Neural crest cell (in vitro differentiated cells): ENCODE results near the gene LRRC8E. TPM values are rescaled to one million over a fixed set of nuclear protein-coding genes. Genes with fewer than 3 reads are reported as not detected.
"Not testable (repeated sequence)": the region's sequence is repeated elsewhere in the genome, so short reads cannot be mapped to it uniquely, and the experiment has no call there.

Source experiments
- DNase-seq: peaks from one replicate; pipeline ENCODE4 v3.0.0; 2021; ENCODE audit warnings: low read depth, mixed read lengths, low spot score
- H3K27ac Mint-ChIP-seq: one replicate; pipeline ENCODE4 v1.8.0; 2021; ENCODE audit warnings: mild to moderate bottlenecking, mixed read lengths; ENCODE audit not compliant: unreplicated experiment
- H3K27me3 Mint-ChIP-seq: 2 replicates; pipeline ENCODE4 v1.8.0; 2021; ENCODE audit warnings: low read depth, mild to moderate bottlenecking, mixed read lengths
- H3K36me3 Mint-ChIP-seq: 2 replicates; pipeline ENCODE4 v1.8.0; 2021; ENCODE audit warnings: low read depth, mild to moderate bottlenecking, mixed read lengths
- H3K4me1 Mint-ChIP-seq: 2 replicates; pipeline ENCODE4 v1.8.0; 2021; ENCODE audit warnings: mixed read lengths
- H3K4me3 Mint-ChIP-seq: one replicate; pipeline ENCODE4 v1.8.0; 2021; ENCODE audit warnings: mild to moderate bottlenecking, mixed read lengths
- H3K9me3 Mint-ChIP-seq: 2 replicates; pipeline ENCODE4 v1.8.0; 2021; ENCODE audit warnings: mixed read lengths
- total RNA-seq: library from RNA; stranded (reverse); gene quantifications from 2 replicates; pipeline ENCODE4 v1.2.1, GENCODE V29; 2021
- TF ChIP-seq, protein P1 (sequence below): fragments of 200-600 bp; sonication (generic); conservative IDR thresholded peaks from 2 replicates; pipeline ENCODE4 v1.5.0; 2021; ENCODE audit warnings: antibody characterized with exemption, mild to moderate bottlenecking

The LRRC8E gene
- total RNA-seq, 1 donor from 2014 or later, result 0.51 TPM

DNA sequence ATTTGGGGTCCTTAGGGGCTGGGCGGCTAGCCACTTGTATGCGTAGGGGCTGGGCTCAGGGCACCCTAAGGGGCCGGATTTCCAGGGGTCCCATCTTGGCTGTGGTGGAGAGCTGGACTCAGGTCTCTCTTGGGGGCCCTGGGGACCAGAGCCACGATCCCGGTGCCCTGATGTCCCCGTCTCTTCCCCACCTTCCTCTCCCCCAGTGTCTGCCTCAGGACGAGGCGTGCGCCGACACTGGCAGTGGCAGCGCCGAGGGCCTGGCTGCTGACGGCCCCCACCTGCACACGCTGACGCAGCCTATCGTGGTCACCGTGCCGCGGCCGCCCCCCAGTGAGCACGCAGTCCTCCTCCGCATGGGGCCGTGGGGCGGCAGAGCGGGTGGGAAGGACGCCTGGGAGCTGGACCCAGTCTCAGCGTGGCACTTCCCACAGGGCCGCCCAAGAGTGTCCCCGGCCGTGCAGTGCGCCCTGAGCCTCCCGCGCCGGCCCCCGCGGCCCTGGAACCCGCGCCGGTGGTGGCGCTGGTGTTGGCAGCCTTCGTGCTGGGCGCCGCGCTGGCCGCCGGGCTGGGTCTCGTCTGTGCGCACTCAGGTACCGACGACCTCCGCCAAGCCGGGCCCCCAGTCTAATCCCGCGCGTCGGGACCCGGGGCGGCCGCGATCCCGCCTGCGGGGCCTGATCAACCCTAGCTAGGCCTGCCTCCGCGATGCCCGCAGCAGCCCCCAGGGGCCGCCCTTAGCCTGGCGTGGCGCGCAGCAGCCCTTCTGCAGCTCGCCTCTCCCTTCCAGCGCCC is 29.2 kb downstream of the LRRC8E start:
- peak overlapping the region; percentile 86 for H3K4me3 Mint-ChIP-seq
- TF ChIP-seq, protein P1, sequence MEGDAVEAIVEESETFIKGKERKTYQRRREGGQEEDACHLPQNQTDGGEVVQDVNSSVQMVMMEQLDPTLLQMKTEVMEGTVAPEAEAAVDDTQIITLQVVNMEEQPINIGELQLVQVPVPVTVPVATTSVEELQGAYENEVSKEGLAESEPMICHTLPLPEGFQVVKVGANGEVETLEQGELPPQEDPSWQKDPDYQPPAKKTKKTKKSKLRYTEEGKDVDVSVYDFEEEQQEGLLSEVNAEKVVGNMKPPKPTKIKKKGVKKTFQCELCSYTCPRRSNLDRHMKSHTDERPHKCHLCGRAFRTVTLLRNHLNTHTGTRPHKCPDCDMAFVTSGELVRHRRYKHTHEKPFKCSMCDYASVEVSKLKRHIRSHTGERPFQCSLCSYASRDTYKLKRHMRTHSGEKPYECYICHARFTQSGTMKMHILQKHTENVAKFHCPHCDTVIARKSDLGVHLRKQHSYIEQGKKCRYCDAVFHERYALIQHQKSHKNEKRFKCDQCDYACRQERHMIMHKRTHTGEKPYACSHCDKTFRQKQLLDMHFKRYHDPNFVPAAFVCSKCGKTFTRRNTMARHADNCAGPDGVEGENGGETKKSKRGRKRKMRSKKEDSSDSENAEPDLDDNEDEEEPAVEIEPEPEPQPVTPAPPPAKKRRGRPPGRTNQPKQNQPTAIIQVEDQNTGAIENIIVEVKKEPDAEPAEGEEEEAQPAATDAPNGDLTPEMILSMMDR, result peak; percentile 62
- H3K36me3 Mint-ChIP-seq, result no peaks in the 10 kb centered on the region
- no peaks in the 10 kb centered on the region for H3K9me3 Mint-ChIP-seq
- H3K27me3 Mint-ChIP-seq, result peaks cover 62% of the 10 kb centered on the region
- peak; percentile 58 for DNase-seq
- H3K4me1 Mint-ChIP-seq, result peaks cover 24% of the 10 kb centered on the region
- H3K27ac Mint-ChIP-seq, result no peak overlapping the region

DNA sequence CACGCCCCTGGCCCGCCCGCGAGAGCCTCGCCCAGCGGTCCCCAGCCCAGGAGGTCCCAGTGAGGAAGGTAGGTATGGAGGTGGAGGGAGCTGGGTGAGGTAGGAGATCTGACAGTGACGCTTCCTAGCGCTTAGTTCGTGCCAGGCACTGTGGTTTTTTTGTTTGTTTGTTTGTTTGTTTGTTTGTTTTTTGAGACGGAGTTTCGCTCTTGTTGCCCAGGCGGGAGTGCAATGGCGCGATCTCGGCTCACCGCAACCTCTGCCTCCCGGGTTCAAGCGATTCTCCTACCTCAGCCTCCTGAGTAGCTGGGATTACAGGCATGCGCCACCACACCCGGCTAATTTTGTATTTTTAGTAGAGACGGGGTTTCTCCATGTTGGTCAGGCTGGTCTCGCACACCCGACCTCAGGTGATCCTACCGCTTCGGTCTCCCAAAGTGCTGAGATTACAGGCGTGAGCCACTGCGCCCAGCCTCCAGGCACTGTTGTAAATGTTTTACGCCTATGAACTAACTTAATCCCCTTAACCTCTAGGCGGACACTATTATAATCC is 29.8 kb downstream of the LRRC8E start:
- H3K36me3 Mint-ChIP-seq, result not testable (repeated sequence)

DNA sequence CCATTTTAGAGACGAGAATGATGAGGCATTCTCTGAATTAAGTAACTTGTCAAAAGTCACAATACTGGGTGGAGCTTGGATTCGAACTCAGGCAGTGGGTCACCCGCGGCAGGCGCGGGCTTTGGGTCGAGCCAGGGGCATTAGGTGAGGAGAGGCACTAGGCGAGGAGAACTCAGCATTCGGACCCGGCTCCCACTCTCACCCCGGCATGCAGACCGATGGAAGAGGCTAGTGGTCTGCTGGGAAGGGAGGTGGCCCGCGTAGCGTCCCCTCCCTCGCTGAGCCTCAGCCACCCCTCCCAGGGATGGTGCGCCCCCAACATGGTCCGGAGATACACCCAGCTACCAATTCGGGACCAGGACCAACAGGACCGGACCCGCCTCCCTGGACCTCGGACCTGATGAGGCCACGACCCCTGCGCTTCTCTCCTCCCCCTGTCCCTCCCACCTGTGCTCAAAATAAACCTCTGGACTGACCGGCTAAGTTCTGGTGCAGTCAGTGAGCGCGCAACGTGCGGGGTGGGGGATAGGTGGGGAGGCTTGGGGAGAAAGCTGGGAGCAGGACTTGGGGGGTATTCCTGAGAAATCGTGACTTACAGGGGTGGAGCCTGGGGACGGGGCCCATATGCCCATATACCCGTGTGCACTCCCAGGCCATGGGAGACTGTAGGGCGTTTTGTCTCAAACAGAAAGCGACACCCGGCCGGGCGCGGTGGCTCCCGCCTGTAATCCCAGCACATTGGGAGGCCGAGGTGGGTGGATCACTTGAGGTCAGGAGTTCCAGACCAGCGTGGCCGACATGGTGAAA is 30.5 kb downstream of the LRRC8E start:
- TF ChIP-seq, protein P1, result no peak
- H3K36me3 Mint-ChIP-seq, result no peaks in the 10 kb centered on the region
- peak overlapping the region; percentile 89 for H3K4me3 Mint-ChIP-seq
- no peak overlapping the region for H3K27ac Mint-ChIP-seq
- H3K4me1 Mint-ChIP-seq, result peaks cover 24% of the 10 kb centered on the region
- no peak for DNase-seq
- peaks cover 55% of the 10 kb centered on the region for H3K27me3 Mint-ChIP-seq
- H3K9me3 Mint-ChIP-seq, result no peaks in the 10 kb centered on the region

More for the DNA sequence above, 29.8 kb downstream of the LRRC8E start:
- Mint-ChIP-seq H3K4me1 (peaks cover 24% of the 10 kb centered on the region), H3K4me3 (peak overlapping the region; percentile 86), H3K27me3 (peaks cover 58% of the 10 kb centered on the region)
- H3K9me3 Mint-ChIP-seq, DNase-seq, H3K27ac Mint-ChIP-seq: not testable (repeated sequence)

DNA sequence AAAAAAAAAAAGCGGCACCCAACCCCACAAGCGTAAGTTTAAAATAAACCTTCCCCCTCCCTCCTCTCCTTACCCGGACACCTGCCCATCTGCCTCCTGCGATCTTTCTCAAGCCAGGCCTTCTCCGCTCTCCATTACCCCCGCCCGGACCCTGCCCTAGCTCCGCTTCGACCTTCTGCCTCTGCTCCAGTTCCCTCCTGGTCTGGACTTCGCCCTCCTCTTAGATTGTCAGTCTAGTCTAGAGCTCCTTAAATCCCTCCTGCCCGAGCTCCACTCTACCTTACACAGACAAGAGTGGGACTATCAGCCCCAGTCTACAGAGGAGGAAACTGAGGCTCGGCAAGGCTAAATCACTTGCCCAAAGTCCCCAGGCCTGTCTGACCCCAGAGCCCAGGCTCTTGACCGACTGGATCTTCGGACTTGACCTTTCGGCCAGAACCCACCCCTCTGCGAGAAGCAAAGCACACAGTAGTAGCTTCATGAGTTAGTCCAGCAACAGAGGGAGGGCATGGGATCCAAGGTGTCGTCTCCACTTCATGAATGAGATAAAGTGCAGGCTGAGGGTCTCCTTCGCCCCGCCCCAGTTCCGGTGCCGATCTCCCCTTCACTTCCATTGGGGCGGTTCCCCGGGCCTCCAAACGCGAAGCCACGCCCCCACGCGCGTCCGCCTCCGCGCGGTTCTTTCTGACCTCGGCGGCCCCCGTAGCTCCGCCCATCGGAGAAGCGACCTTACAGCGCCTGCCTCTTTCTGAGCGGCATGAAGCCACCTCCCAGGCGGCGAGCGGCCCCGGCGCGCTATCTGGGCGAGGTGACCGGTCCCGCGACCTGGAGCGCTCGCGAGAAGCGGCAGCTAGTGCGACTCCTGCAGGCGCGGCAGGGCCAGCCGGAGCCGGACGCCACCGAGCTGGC is 31.6 kb downstream of the LRRC8E start, which contains the start of gene SNAPC2:
TSS of gene SNAPC2 (plus strand) at position 729 of the 909 bp plus-strand sequence. CDS start at position 758, 29 bp downstream.
- Mint-ChIP-seq H3K9me3 (no peaks in the 10 kb centered on the region), H3K27me3 (peaks cover 47% of the 10 kb centered on the region), H3K27ac (peak within 1 kb of the TSS; percentile 93), H3K4me3 (peak within 1 kb of the TSS; percentile 89), H3K4me1 (peaks cover 27% of the 10 kb centered on the region), H3K36me3 (no peaks in the 10 kb centered on the region)
- peak; percentile 97 for DNase-seq
- TF ChIP-seq, protein P1, result no peak

DNA sequence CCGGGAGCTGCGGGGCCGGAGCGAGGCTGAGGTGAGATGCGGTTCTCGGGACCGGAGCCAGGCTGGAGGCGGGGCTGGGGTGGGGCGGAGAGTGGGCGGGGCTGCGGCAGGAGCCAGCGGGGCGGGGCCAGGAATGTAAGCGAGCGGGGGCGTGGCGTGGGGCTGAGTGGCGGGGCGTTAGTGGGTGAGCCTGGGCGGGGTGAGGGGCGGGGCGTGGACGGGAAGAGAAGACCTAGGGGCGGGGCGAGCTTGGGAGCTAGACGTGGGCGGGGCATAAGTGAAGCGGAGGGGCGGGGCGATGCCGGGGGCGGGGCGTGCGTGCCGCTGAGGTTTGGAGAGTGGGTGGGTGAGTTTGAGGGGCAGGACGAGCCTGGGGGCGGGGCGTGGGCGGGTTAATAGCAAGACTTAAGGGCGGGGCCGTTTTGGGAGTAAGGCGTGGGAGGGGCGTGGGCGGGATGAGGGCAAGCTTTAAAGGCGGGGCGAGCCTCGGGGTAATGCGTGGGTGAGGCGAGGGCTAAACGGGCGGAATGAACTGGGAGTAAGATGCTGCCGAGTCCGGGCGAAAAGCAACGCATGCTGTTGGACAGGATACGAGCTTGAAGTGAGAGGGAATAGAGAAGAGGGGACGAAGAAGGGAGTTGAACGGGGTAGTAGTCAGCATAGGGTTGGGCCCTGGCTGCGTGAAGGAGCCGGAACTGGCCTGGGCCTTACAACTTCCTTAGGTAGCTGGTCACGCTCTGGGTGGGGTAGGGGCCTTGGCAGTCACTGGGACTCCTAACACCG is 32.4 kb downstream of the LRRC8E start:
- TF ChIP-seq, protein P1, result no peak
- no peaks in the 10 kb centered on the region for H3K9me3 Mint-ChIP-seq
- H3K27me3 Mint-ChIP-seq, result peaks cover 41% of the 10 kb centered on the region
- no peaks in the 10 kb centered on the region for H3K36me3 Mint-ChIP-seq
- H3K4me1 Mint-ChIP-seq, result peaks cover 23% of the 10 kb centered on the region
- peak overlapping the region; percentile 89 for H3K4me3 Mint-ChIP-seq
- peak; percentile 98 for DNase-seq
- H3K27ac Mint-ChIP-seq, result peak overlapping the region; percentile 7
